ENCODE results near the gene ATXN1.

GRCh38 chr6:16594849-16595248, 166.4 kb downstream of the ATXN1 start:
- TF ChIP-seq CTCF (IDR thresholded peaks at IDR 0.05) (no peak), POLR2A (IDR thresholded peaks at IDR 0.05) (no peak)

All from testis (tissue), 2 donors.